HG02763 (cell line): ENCODE measurements around the gene SLC17A7.
"Not testable (repeated sequence)": the region's sequence is repeated elsewhere in the genome, so short reads cannot be mapped to it uniquely, and the experiment has no call there.

ENCODE experiments used
- ATAC-seq: cut with Tn5 transposase; IDR thresholded peaks from one replicate; pipeline ENCODE4 v1.9.1; 2021; ENCODE audit warnings: mild to moderate bottlenecking, moderate library complexity; ENCODE audit not compliant: unreplicated experiment

Gene SLC17A7

GRCh38 chr19:49470615-49470978 lies 29.3 kb upstream of the SLC17A7 start:
- ATAC-seq = no peak

GRCh38 chr19:49469828-49470614 lies 28.7 kb upstream of the SLC17A7 start:
- ATAC-seq = peak; percentile 45

GRCh38 chr19:49468746-49469447 lies 27.6 kb upstream of the SLC17A7 start:
- ATAC-seq = no peak

GRCh38 chr19:49468199-49468598 lies 26.9 kb upstream of the SLC17A7 start:
- no peak for ATAC-seq

- no peak for ATAC-seq
Measured at GRCh38 chr19:49465371-49465770, 24.0 kb upstream of the SLC17A7 start.

- no peak for ATAC-seq
Measured at GRCh38 chr19:49463960-49464740, 22.8 kb upstream of the SLC17A7 start.

GRCh38 chr19:49462492-49462891 lies 21.2 kb upstream of the SLC17A7 start:
- ATAC-seq = no peak

- ATAC-seq = no peak
Measured at GRCh38 chr19:49461656-49462055, 20.3 kb upstream of the SLC17A7 start.

GRCh38 chr19:49461130-49461529 lies 19.8 kb upstream of the SLC17A7 start:
- ATAC-seq = not testable (repeated sequence)

GRCh38 chr19:49459388-49459787 lies 18.1 kb upstream of the SLC17A7 start:
- ATAC-seq = no peak

GRCh38 chr19:49458567-49458903 lies 17.2 kb upstream of the SLC17A7 start:
- no peak for ATAC-seq

- ATAC-seq = no peak
Measured at GRCh38 chr19:49456326-49456725, 15.0 kb upstream of the SLC17A7 start.

- no peak for ATAC-seq
Measured at GRCh38 chr19:49455773-49456172, 14.4 kb upstream of the SLC17A7 start.

- no peak for ATAC-seq
Measured at GRCh38 chr19:49453757-49454240, 12.5 kb upstream of the SLC17A7 start.

- peak; percentile 85 for ATAC-seq
Measured at GRCh38 chr19:49453013-49453756, 11.9 kb upstream of the SLC17A7 start, which contains the start of gene ALDH16A1. TSS of gene ALDH16A1 (plus strand) at chr19:49453225. CDS start at chr19:49453332, 107 bp downstream.

GRCh38 chr19:49451430-49452181 lies 10.3 kb upstream of the SLC17A7 start, which contains the start of gene PIH1D1:
TSS of gene PIH1D1 (minus strand) at chr19:49451814. CDS start at chr19:49451574, 240 bp downstream.
- ATAC-seq = peak; percentile 63

GRCh38 chr19:49450405-49450804 lies 9.1 kb upstream of the SLC17A7 start:
- no peak for ATAC-seq

GRCh38 chr19:49448432-49448786 lies 7.1 kb upstream of the SLC17A7 start:
- no peak for ATAC-seq

- ATAC-seq = no peak
Measured at GRCh38 chr19:49447485-49448431, 6.4 kb upstream of the SLC17A7 start.
